GM23338 (cell line): ENCODE data around the gene CARD10. TPM values are rescaled to one million over a fixed set of nuclear protein-coding genes. Genes with fewer than 3 reads are reported as not detected.

Source experiments
- ATAC-seq: fragments of 200-7000 bp; cut with Tn5 transposase; 3 replicates; pipeline ENCODE4 v1.9.1; 2020
- DNase-seq: peaks from one replicate; pipeline ENCODE4 v3.0.0-alpha.2; 2015; ENCODE audit warnings: low spot score
- H2AFZ ChIP-seq: fragments of 200-600 bp; sonication (generic); 2 replicates; pipeline ENCODE4 v1.8.0; 2016; ENCODE audit warnings: antibody characterized with exemption, mild to moderate bottlenecking, moderate library complexity
- H3F3A ChIP-seq: fragments of 200-600 bp; sonication (generic); replicated peaks from 2 replicates; pipeline ENCODE4 v1.8.0; 2017; ENCODE audit warnings: antibody characterized with exemption, mixed run types, low read depth
- H3K27ac ChIP-seq: fragments of 200-600 bp; sonication (generic); 2 replicates; pipeline ENCODE4 v1.6.1; 2016; ENCODE audit warnings: low read depth
- H3K27me3 ChIP-seq: fragments of 200-600 bp; sonication (generic); 2 replicates; pipeline ENCODE4 v1.8.0; 2016; ENCODE audit warnings: mild to moderate bottlenecking, mixed run types, moderate library complexity; ENCODE audit not compliant: insufficient read depth
- H3K36me3 ChIP-seq: fragments of 200-600 bp; sonication (generic); 2 replicates; pipeline ENCODE4 v1.8.0; 2016; ENCODE audit warnings: mild to moderate bottlenecking; ENCODE audit not compliant: insufficient read depth
- H3K4me1 ChIP-seq: fragments of 200-600 bp; sonication (generic); 2 replicates; pipeline ENCODE4 v1.8.0; 2016; ENCODE audit warnings: mild to moderate bottlenecking, moderate library complexity; ENCODE audit not compliant: insufficient read depth
- H3K4me2 ChIP-seq: fragments of 200-600 bp; sonication (generic); 2 replicates; pipeline ENCODE4 v1.7.1; 2017; ENCODE audit warnings: mixed run types
- H3K4me3 ChIP-seq: fragments of 200-600 bp; sonication (generic); 2 replicates; pipeline ENCODE4 v1.6.1; 2016; ENCODE audit warnings: mixed run types
- H3K79me2 ChIP-seq: fragments of 200-600 bp; sonication (generic); replicated peaks from 2 replicates; pipeline ENCODE4 v1.8.0; 2017; ENCODE audit warnings: mild to moderate bottlenecking; ENCODE audit not compliant: insufficient read depth
- H3K9me2 ChIP-seq: fragments of 200-600 bp; sonication (generic); 2 replicates; pipeline ENCODE4 v1.8.0; 2017; ENCODE audit not compliant: insufficient read depth
- H4K20me1 ChIP-seq: fragments of 200-600 bp; sonication (generic); replicated peaks from 2 replicates; pipeline ENCODE4 v1.8.0; 2017; ENCODE audit warnings: mild to moderate bottlenecking; ENCODE audit not compliant: insufficient read depth
- H3K27ac Mint-ChIP-seq: 2 replicates; pipeline ENCODE4 v1.8.0; 2020; ENCODE audit warnings: inconsistent platforms, mild to moderate bottlenecking, moderate library complexity, mixed read lengths
- H3K27me3 Mint-ChIP-seq: 3 replicates; pipeline ENCODE4 v1.8.0; 2022; ENCODE audit warnings: low read depth, mild to moderate bottlenecking, moderate library complexity, mixed read lengths, inconsistent platforms; ENCODE audit not compliant: insufficient read depth, poor library complexity
- H3K36me3 Mint-ChIP-seq: 3 replicates; pipeline ENCODE4 v1.8.0; 2021; ENCODE audit warnings: low read depth, mild to moderate bottlenecking, inconsistent platforms, moderate library complexity, mixed read lengths
- H3K4me1 Mint-ChIP-seq: 3 replicates; pipeline ENCODE4 v1.8.0; 2020; ENCODE audit warnings: mild to moderate bottlenecking, inconsistent platforms, mixed read lengths
- H3K4me3 Mint-ChIP-seq: 3 replicates; pipeline ENCODE4 v1.8.0; 2021; ENCODE audit warnings: moderate library complexity, mild to moderate bottlenecking, inconsistent platforms, mixed read lengths
- H3K9me3 Mint-ChIP-seq: 3 replicates; pipeline ENCODE4 v1.8.0; 2020; ENCODE audit warnings: moderate library complexity, mild to moderate bottlenecking, inconsistent platforms, mixed read lengths
- CREB1 ChIP-seq: fragments of 250-450 bp; sonication (Bioruptor Pico); IDR thresholded peaks from 2 replicates; pipeline ENCODE4 v1.5.0; 2020; ENCODE audit warnings: low read depth, mild to moderate bottlenecking, moderate library complexity
- ETS1 ChIP-seq: IDR thresholded peaks from 2 replicates; pipeline ENCODE4 v1.6.1; 2016; ENCODE audit warnings: antibody characterized with exemption
- EZH2phosphoT487 ChIP-seq: fragments of 200-600 bp; sonication (generic); IDR thresholded peaks from one replicate; pipeline ENCODE4 v1.8.1; 2018; ENCODE audit warnings: antibody characterized with exemption; ENCODE audit not compliant: unreplicated experiment
- JUNB ChIP-seq: IDR thresholded peaks from one replicate; pipeline ENCODE4 v1.6.1; 2016; ENCODE audit warnings: antibody characterized with exemption; ENCODE audit not compliant: unreplicated experiment
- STAT1 ChIP-seq: IDR thresholded peaks from one replicate; pipeline ENCODE4 v1.6.1; 2016; ENCODE audit warnings: antibody characterized with exemption; ENCODE audit not compliant: unreplicated experiment
- ZNF331 ChIP-seq: fragments of 250-450 bp; sonication (Bioruptor Pico); IDR thresholded peaks from 2 replicates; pipeline ENCODE4 v1.5.0; 2020; ENCODE audit warnings: low read depth, mild to moderate bottlenecking, moderate library complexity
- ZNF462 ChIP-seq: fragments of 250-450 bp; sonication (Bioruptor Pico); IDR thresholded peaks from 2 replicates; pipeline ENCODE4 v1.5.0; 2020; ENCODE audit warnings: mild to moderate bottlenecking, moderate library complexity
- polyA plus RNA-seq: library from polyadenylated mRNA; unstranded; fragments of >200 nt; fragmentation: Nextera tagmentation; extraction: Ambion mirVana; gene quantifications from 2 replicates; pipeline ENCODE4 v1.2.1, GENCODE V29; 2016
- total RNA-seq: library from RNA; depleted of rRNA; stranded (reverse); fragments of >200 nt; shearing (Covaris generic); gene quantifications from 2 replicates; pipeline ENCODE4 v1.2.3, GENCODE V29; 2014

CARD10 gene
- total and polyA plus RNA-seq, 2 experiments from 2014 or later: 5.4 to 17.2 TPM

- TF ChIP-seq STAT1 (no peak), ZNF331 (no peak), ETS1 (no peak), JUNB (no peak), CREB1 (CRISPR knock-in tag) (no peak), ZNF462 (CRISPR knock-in tag) (no peak)
Measured at GRCh38 chr22:37547251-37547741, 28.1 kb upstream of the CARD10 start (continued).

GRCh38 chr22:37546437-37547250, 27.4 kb upstream of the CARD10 start:
- H4K20me1 ChIP-seq: no peaks in the 10 kb centered on the region
- Mint-ChIP-seq H3K4me3 (peak overlapping the region; percentile 59; the same call in 2 of the 3 replicates), H3K4me1 (peaks cover 33% of the 10 kb centered on the region), H3K9me3 (no peaks in the 10 kb centered on the region), H3K36me3 (no peaks in the 10 kb centered on the region), H3K27me3 (peaks cover 15% of the 10 kb centered on the region), H3K27ac (peak overlapping the region; percentile 84)
- H3K27ac ChIP-seq: peak overlapping the region; percentile 97
- H3K4me3 ChIP-seq: peak overlapping the region; percentile 68
- H3K27me3 ChIP-seq: no peaks in the 10 kb centered on the region
- peak overlapping the region; percentile 93 for H2AFZ ChIP-seq
- no peak for TF ChIP-seq EZH2phosphoT487
- TF ChIP-seq ETS1: 0 out of 2 replicates have a peak, but pooled peaks have one; percentile 55
- H3K4me2 ChIP-seq: peak overlapping the region; percentile 92
- ATAC-seq (peak; percentile 39), DNase-seq (peak; percentile 87)
- no peaks in the 10 kb centered on the region for H3K36me3 ChIP-seq
- H3K4me1 ChIP-seq: peaks cover 23% of the 10 kb centered on the region
- peaks cover 13% of the 10 kb centered on the region for H3F3A ChIP-seq
- no peaks in the 10 kb centered on the region for H3K79me2 ChIP-seq
- H3K9me2 ChIP-seq: no peaks in the 10 kb centered on the region
